Stimulated activated CD4-positive, alpha-beta T cell treated with anti-CD3 and anti-CD28 coated beads, Interleukin-4, amount 100 ng/mL, for 1 hour (primary cell): ENCODE results near the gene PPP1R16B.
"Not testable (repeated sequence)": the region's sequence is repeated elsewhere in the genome, so short reads cannot be mapped to it uniquely, and the experiment has no call there.

ENCODE experiments used
- DNase-seq: peaks from one replicate; pipeline ENCODE4 v3.0.0-alpha.2; 2020

Gene PPP1R16B

GRCh38 chr20:38794057-38794456, 11.4 kb upstream of the PPP1R16B start:
- DNase-seq, result not testable (repeated sequence)

GRCh38 chr20:38798266-38798665, 7.2 kb upstream of the PPP1R16B start:
- no peak for DNase-seq

GRCh38 chr20:38799203-38799602, 6.3 kb upstream of the PPP1R16B start:
- no peak for DNase-seq

- no peak for DNase-seq
Measured at GRCh38 chr20:38800882-38801281, 4.6 kb upstream of the PPP1R16B start.

- no peak for DNase-seq
Measured at GRCh38 chr20:38804221-38804620, 1.3 kb upstream of the PPP1R16B start.

- peak; percentile 41 for DNase-seq
Measured at GRCh38 chr20:38804682-38805501, 605 bp upstream of the PPP1R16B start.

GRCh38 chr20:38805958-38806854, 709 bp downstream of the PPP1R16B start:
- peak; percentile 52 for DNase-seq

- peak; percentile 42 for DNase-seq
Measured at GRCh38 chr20:38806855-38807655, 1.6 kb downstream of the PPP1R16B start.

GRCh38 chr20:38809942-38810341, 4.4 kb downstream of the PPP1R16B start:
- DNase-seq, result no peak

- no peak for DNase-seq
Measured at GRCh38 chr20:38810926-38811630, 5.6 kb downstream of the PPP1R16B start.

- DNase-seq, result no peak
Measured at GRCh38 chr20:38811769-38812168, 6.3 kb downstream of the PPP1R16B start.

GRCh38 chr20:38812182-38812581, 6.7 kb downstream of the PPP1R16B start:
- DNase-seq, result no peak

GRCh38 chr20:38812709-38813573, 7.4 kb downstream of the PPP1R16B start:
- DNase-seq, result no peak

GRCh38 chr20:38813574-38813962, 8.1 kb downstream of the PPP1R16B start:
- not testable (repeated sequence) for DNase-seq

- DNase-seq, result no peak
Measured at GRCh38 chr20:38815446-38815845, 9.9 kb downstream of the PPP1R16B start.

- no peak for DNase-seq
Measured at GRCh38 chr20:38818113-38819065, 12.9 kb downstream of the PPP1R16B start.

GRCh38 chr20:38825571-38825900, 20.0 kb downstream of the PPP1R16B start:
- DNase-seq, result no peak

- no peak for DNase-seq
Measured at GRCh38 chr20:38825901-38826625, 20.6 kb downstream of the PPP1R16B start.

- no peak for DNase-seq
Measured at GRCh38 chr20:38827770-38828281, 22.3 kb downstream of the PPP1R16B start.
